GM21737 (cell line): Measurements from ENCODE around the gene LPCAT1.

Experiments used
- ATAC-seq: cut with Tn5 transposase; IDR thresholded peaks from one replicate; pipeline ENCODE4 v1.9.1; 2021; ENCODE audit warnings: mild to moderate bottlenecking, moderate library complexity; ENCODE audit not compliant: unreplicated experiment

Gene LPCAT1

GRCh38 chr5:1414311-1415058 lies 109.3 kb downstream of the LPCAT1 start:
- ATAC-seq, result no peak

DNA sequence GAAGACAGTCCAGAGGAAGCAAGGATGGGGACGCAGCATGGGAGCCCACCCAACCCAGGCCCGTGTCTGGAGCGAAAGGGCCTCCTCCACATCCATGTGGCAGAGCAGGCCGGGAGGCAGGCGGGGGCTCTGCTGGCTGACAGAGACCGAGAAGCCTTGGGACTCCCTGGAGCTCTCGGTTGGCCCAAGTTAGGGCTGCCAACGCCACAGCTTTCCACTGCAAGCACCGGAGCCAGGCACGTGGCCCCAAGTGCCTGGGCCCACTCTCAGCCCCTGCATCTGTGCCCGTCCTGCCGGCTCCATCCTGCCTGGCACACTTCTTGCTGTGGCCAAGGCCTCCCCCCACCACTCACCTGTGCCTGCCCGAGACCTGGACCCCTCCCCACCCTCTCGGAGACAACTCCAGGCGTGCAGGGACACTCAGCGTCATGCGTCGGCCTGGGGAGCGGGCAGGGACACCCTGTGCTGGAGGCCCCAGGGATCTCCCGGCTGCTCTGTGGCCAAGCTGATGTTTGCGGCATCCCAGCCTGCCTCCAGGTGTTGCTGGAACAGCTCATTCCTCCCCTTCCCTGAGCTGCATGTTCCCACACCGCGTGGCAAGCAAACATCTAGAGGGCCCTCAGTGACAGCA lies 110.0 kb downstream of the LPCAT1 start:
- ATAC-seq, result no peak

DNA sequence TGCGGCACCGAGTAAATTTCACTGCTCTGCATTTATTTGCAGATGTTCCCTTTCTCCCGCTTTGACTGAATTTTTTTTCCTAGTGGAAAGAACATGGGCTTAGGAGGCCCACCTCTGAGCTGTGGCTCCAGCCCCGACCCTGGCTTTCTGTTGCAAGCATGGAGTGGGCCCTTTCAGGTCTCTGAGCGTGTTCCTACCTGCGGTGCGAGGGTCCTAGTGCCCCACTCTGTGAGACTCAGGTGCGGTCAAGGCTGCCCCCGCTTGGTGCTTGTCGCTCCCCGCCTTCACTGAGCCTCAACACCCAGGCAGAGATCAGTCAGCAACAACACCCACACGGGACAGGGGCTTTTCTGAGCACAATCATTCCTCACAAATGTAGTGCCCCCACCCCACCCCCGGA lies 110.5 kb downstream of the LPCAT1 start:
- ATAC-seq, result no peak

DNA sequence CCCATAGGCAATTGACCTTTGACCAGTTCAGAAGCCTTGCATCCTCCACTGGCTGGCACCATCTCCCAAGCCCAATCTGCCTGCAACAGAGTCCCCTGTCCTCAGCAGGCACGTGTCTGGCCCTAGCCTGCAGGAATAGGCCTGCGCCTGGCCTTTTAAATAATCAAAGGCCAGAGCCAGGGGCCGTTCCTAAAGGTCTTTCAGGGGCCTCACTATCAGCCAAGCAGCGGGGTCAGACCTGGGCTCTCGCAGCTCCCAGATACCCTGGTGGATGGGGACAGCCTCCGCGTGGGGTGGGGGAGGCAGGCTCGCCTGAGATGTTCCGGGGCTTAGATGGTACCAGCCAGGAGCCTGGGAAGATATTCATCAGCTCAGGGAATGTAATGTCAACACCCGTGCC lies 111.1 kb downstream of the LPCAT1 start:
- no peak for ATAC-seq

GRCh38 chr5:1412163-1412562 lies 111.6 kb downstream of the LPCAT1 start:
- no peak for ATAC-seq
